Measurements from ENCODE around the gene WDR7. TPM values are rescaled to one million over a fixed set of nuclear protein-coding genes. Genes with fewer than 3 reads are reported as not detected.

WDR7 gene
- total and polyA plus RNA-seq, 9 of the 15 experiments (the other 6 are each of a cell fraction or from before 2014, with no cell fraction given), result 1.4 to 9.4 (median 5.3) TPM

GRCh38 chr18:57083485-57083884 lies 432.3 kb downstream of the WDR7 start:
- in situ Hi-C loops (cut with MboI), result no loop called here
- CTCF ChIA-PET (ENCODE audit: low intra/inter-chr PET ratio), result no interaction called here
- no peak for FAIRE-seq

More at GRCh38 chr18:57083485-57083884, 432.3 kb downstream of the WDR7 start:
- intact Hi-C loops (cut with micrococcal nuclease), result no loop called here
- H3K79me2 ChIP-seq (ENCODE audit: control insufficient read depth, insufficient read depth, low read length), result no peaks in the 10 kb centered on the region
- no TSS peak for BruUV-seq (replicated peaks)
- no peak overlapping the region for H3K4me3 ChIP-seq
- no peaks in the 10 kb centered on the region for H3K9me1 ChIP-seq (ENCODE audit: control insufficient read depth, insufficient read depth, low read length)
- H3K36me3 ChIP-seq (ENCODE audit: control insufficient read depth, insufficient read depth, low read length), result no peaks in the 10 kb centered on the region
- H3K4me2 ChIP-seq (ENCODE audit: insufficient read depth, low read length), result no peak overlapping the region
- ATAC-seq (no peak), DNase-seq (ENCODE audit: extremely low read depth in 1 of 4, low spot score in 3 of 4) (no peak)
- H2AFZ ChIP-seq (ENCODE audit: low read depth, low read length), result no peak overlapping the region
- POLR2A ChIA-PET, result no interaction called here
- TF ChIP-seq KHSRP (IDR thresholded peaks at IDR 0.05), result no peak
- no peak for TF ChIP-seq MXI1 (IDR thresholded peaks at IDR 0.05; ENCODE audit: low read depth, low read length)
- TF ChIP-seq SRSF1 (IDR thresholded peaks at IDR 0.05; ENCODE audit: low read depth, low read length), result no peak
- TF ChIP-seq TARDBP (IDR thresholded peaks at IDR 0.05), result no peak
- TF ChIP-seq KLF10 (CRISPR knock-in tag; IDR thresholded peaks at IDR 0.05), result no peak
- no peak for TF ChIP-seq GABPA (tag; conservative IDR thresholded peaks at IDR 0.05; ENCODE audit: low read depth)
- no peak for TF ChIP-seq HMG20A (CRISPR knock-in tag; conservative IDR thresholded peaks at IDR 0.05)
- TF ChIP-seq NCOA2 (IDR thresholded peaks at IDR 0.05; ENCODE audit: partially characterized antibody in 2 of 2), result no peak
- TF ChIP-seq CHD4 (IDR thresholded peaks at IDR 0.05; ENCODE audit: insufficient read depth, insufficient replicate concordance, low read depth, low read length, poor library complexity, severe bottlenecking), result no peak
- no peak for TF ChIP-seq HNRNPH1 (optimal IDR thresholded peaks at IDR 0.05; ENCODE audit: low read depth, low read length)
- no peak for TF ChIP-seq EHMT2 (IDR thresholded peaks at IDR 0.05)
- no peak for TF ChIP-seq SRSF9 (IDR thresholded peaks at IDR 0.05; ENCODE audit: borderline replicate concordance, low read depth, low read length)
- TF ChIP-seq ZBTB11 (CRISPR knock-in tag; IDR thresholded peaks at IDR 0.05), result no peak
- no peak for TF ChIP-seq HMGN3 (IDR thresholded peaks at IDR 0.05; ENCODE audit: borderline replicate concordance, extremely low read depth, insufficient read length, low read depth, low read length)
- TF ChIP-seq RUNX1 (IDR thresholded peaks at IDR 0.05; ENCODE audit: low read depth), result no peak
- no peak for TF ChIP-seq ZNF384 (IDR thresholded peaks at IDR 0.05; ENCODE audit: low read depth, low read length)
- no peak for TF ChIP-seq NONO (IDR thresholded peaks at IDR 0.05; ENCODE audit: low read depth in 2 of 2, low read length in 1 of 2)
- peaks cover 0 to 11% of the 10 kb centered on the region in 2 experiments; a peak in 1 of 5 replicates for H3K27me3 ChIP-seq (ENCODE audit: control insufficient read depth in 2 of 2, insufficient read depth in 2 of 2, low read length in 2 of 2)
- no peaks in the 10 kb centered on the region for H4K20me1 ChIP-seq (replicated peaks; ENCODE audit: control insufficient read depth, insufficient read depth, low read length)
- no peaks in the 10 kb centered on the region for H3K4me1 ChIP-seq (replicated peaks in 1 of 2; ENCODE audit: control insufficient read depth in 2 of 2, insufficient read depth in 2 of 2, low read length in 2 of 2)
- no peak overlapping the region for H3K27ac ChIP-seq (ENCODE audit: extremely low read depth, low read depth, low read length)
- 0% methylated on average over 2 of the region's 2 CpGs for WGBS (ENCODE audit: insufficient coverage, low coverage, missing lambda C conversion rate)
- H3K9me3 ChIP-seq (replicated peaks; ENCODE audit: control insufficient read depth, insufficient read depth, low read depth, low read length), result no peaks in the 10 kb centered on the region
- H3K9ac ChIP-seq (ENCODE audit: insufficient read depth in 1 of 2, low read depth in 2 of 2, low read length in 2 of 2), result no peak overlapping the region

Data from K562 (cell line).